Lower lobe of right lung (tissue), 2 donors: ENCODE data around the gene ADAM12. TPM values are rescaled to one million over a fixed set of nuclear protein-coding genes. Genes with fewer than 3 reads are reported as not detected.

Experiments used
- ATAC-seq, 2 donors: fragments of 200-7000 bp; cut with Tn5 transposase; one replicate each; pipeline ENCODE4 v1.9.1; 2020 to 2022; ENCODE audit warnings: mild to moderate bottlenecking in 2 of 2, moderate library complexity in 2 of 2
- DNase-seq: peaks from one replicate; pipeline ENCODE4 v3.0.0-alpha.2; 2020
- H3K27ac ChIP-seq: fragments of 200-600 bp; one replicate; pipeline ENCODE4 v1.8.0; 2022
- H3K27me3 ChIP-seq: fragments of 200-600 bp; one replicate; pipeline ENCODE4 v1.8.0; 2022; ENCODE audit warnings: low read depth
- H3K36me3 ChIP-seq: fragments of 200-600 bp; one replicate; pipeline ENCODE4 v1.8.0; 2022; ENCODE audit warnings: mild to moderate bottlenecking
- H3K4me1 ChIP-seq: fragments of 200-600 bp; one replicate; pipeline ENCODE4 v1.8.0; 2022
- H3K4me3 ChIP-seq: fragments of 200-600 bp; one replicate; pipeline ENCODE4 v1.8.0; 2022; ENCODE audit warnings: mild to moderate bottlenecking
- H3K9me3 ChIP-seq: fragments of 200-600 bp; one replicate; pipeline ENCODE4 v1.8.0; 2022
- CTCF ChIP-seq: fragments of 200-600 bp; IDR thresholded peaks from one replicate; pipeline ENCODE4 v1.8.0; 2022; ENCODE audit warnings: antibody characterized with exemption, mild to moderate bottlenecking
- intact Hi-C: fragments of 100-400 bp; cut with DNase I; formaldehyde crosslinking; loops from one replicate; pipeline ENCODE4 v1.11.0; 2022
- total RNA-seq: library from RNA; stranded (reverse); fragmentation: NEBNext Ultra II Directional; extraction: Animal tissue kit (Norgen Biotek cat#: 25700); gene quantifications from one replicate; pipeline ENCODE4 v1.2.1, GENCODE V29; 2021
- donor health status: DM: no; HTN: yes; CAD: no; lungs with severe emphysema.

The ADAM12 gene
- total RNA-seq, 1 donor from 2014 or later, result 0.92 TPM

GRCh38 chr10:126400641-126401040, 12.4 kb upstream of the ADAM12 start:
- Histone ChIP-seq H3K36me3 (no peaks in the 10 kb centered on the region), H3K27me3 (no peaks in the 10 kb centered on the region), H3K9me3 (no peaks in the 10 kb centered on the region), H3K4me1 (no peaks in the 10 kb centered on the region), H3K27ac (no peak overlapping the region), H3K4me3 (no peak overlapping the region)
- intact Hi-C loops, result no loop called here
- TF ChIP-seq CTCF, result no peak
- DNase-seq (no peak), ATAC-seq (no peak)

- Histone ChIP-seq H3K4me3 (no peak overlapping the region), H3K36me3 (no peaks in the 10 kb centered on the region), H3K27ac (no peak overlapping the region), H3K4me1 (no peaks in the 10 kb centered on the region), H3K27me3 (no peaks in the 10 kb centered on the region), H3K9me3 (no peaks in the 10 kb centered on the region)
- ATAC-seq (no peak), DNase-seq (no peak)
- TF ChIP-seq CTCF, result no peak
- intact Hi-C loops, result no loop called here
These were observed 10.6 kb upstream of the ADAM12 start for GRCh38 chr10:126398924-126399323.

- no peak overlapping the region for H3K4me3 ChIP-seq
- TF ChIP-seq CTCF, result no peak
- intact Hi-C loops, result no loop called here
These were observed 10.1 kb upstream of the ADAM12 start for GRCh38 chr10:126398383-126398743.

GRCh38 chr10:126397640-126398382, 9.5 kb upstream of the ADAM12 start:
- no peaks in the 10 kb centered on the region for H3K4me1 ChIP-seq
- no peaks in the 10 kb centered on the region for H3K9me3 ChIP-seq
- no peaks in the 10 kb centered on the region for H3K27me3 ChIP-seq
- H3K27ac ChIP-seq, result no peak overlapping the region
- H3K4me3 ChIP-seq, result no peak overlapping the region
- no peak for DNase-seq
- ATAC-seq, result no peak
- intact Hi-C loops, result no loop called here
- no peak for TF ChIP-seq CTCF
- no peaks in the 10 kb centered on the region for H3K36me3 ChIP-seq

More at GRCh38 chr10:126398383-126398743, 10.1 kb upstream of the ADAM12 start:
- Histone ChIP-seq H3K36me3 (no peaks in the 10 kb centered on the region), H3K27me3 (no peaks in the 10 kb centered on the region), H3K9me3 (no peaks in the 10 kb centered on the region), H3K27ac (no peak overlapping the region), H3K4me1 (no peaks in the 10 kb centered on the region)
- DNase-seq (no peak), ATAC-seq (no peak)

GRCh38 chr10:126397156-126397555, 8.9 kb upstream of the ADAM12 start:
- Histone ChIP-seq H3K27me3 (no peaks in the 10 kb centered on the region), H3K9me3 (no peaks in the 10 kb centered on the region), H3K4me3 (no peak overlapping the region), H3K36me3 (no peaks in the 10 kb centered on the region), H3K27ac (no peak overlapping the region), H3K4me1 (no peaks in the 10 kb centered on the region)
- intact Hi-C loops, result no loop called here
- DNase-seq (no peak), ATAC-seq (no peak)
- no peak for TF ChIP-seq CTCF
